GM19324 (cell line): ENCODE measurements around the gene AHI1.
A peak's percentile ranks its signal among the peaks of the same experiment; 100 is the strongest.

Source experiments
- ATAC-seq: cut with Tn5 transposase; IDR thresholded peaks from one replicate; pipeline ENCODE4 v1.9.1; 2021; ENCODE audit warnings: mild to moderate bottlenecking, moderate library complexity; ENCODE audit not compliant: unreplicated experiment, low FRiP score

AHI1 gene

GRCh38 chr6:135497412-135498184 is at the start of gene AHI1:
Gene AHI1 (minus strand): TSS chr6:135497740. CDS start chr6:135492237, 5,503 bp downstream.
- ATAC-seq = peak; percentile 99

- no peak for ATAC-seq
Measured at GRCh38 chr6:135546680-135547418, 49.3 kb upstream of the AHI1 start.

- no peak for ATAC-seq
Measured at GRCh38 chr6:135546206-135546605, 48.7 kb upstream of the AHI1 start.

- no peak for ATAC-seq
Measured at GRCh38 chr6:135540207-135540840, 42.8 kb upstream of the AHI1 start.

- ATAC-seq = no peak
Measured at GRCh38 chr6:135537741-135538301, 40.3 kb upstream of the AHI1 start.

GRCh38 chr6:135535989-135536414 is 38.5 kb upstream of the AHI1 start:
- no peak for ATAC-seq

- no peak for ATAC-seq
Measured at GRCh38 chr6:135534773-135535380, 37.3 kb upstream of the AHI1 start.

GRCh38 chr6:135532559-135532958 is 35.0 kb upstream of the AHI1 start:
- ATAC-seq = no peak

GRCh38 chr6:135531954-135532490 is 34.5 kb upstream of the AHI1 start:
- no peak for ATAC-seq

GRCh38 chr6:135530113-135530512 is 32.6 kb upstream of the AHI1 start:
- no peak for ATAC-seq

GRCh38 chr6:135527960-135528249 is 30.4 kb upstream of the AHI1 start:
- ATAC-seq = no peak

- ATAC-seq = no peak
Measured at GRCh38 chr6:135527116-135527959, 29.8 kb upstream of the AHI1 start.

- ATAC-seq = no peak
Measured at GRCh38 chr6:135525594-135525993, 28.1 kb upstream of the AHI1 start.

- no peak for ATAC-seq
Measured at GRCh38 chr6:135522965-135523692, 25.6 kb upstream of the AHI1 start.

- ATAC-seq = no peak
Measured at GRCh38 chr6:135521431-135521830, 23.9 kb upstream of the AHI1 start.

GRCh38 chr6:135520781-135521180 is 23.2 kb upstream of the AHI1 start:
- no peak for ATAC-seq

- ATAC-seq = no peak
Measured at GRCh38 chr6:135519348-135519747, 21.8 kb upstream of the AHI1 start.

GRCh38 chr6:135517527-135517926 is 20.0 kb upstream of the AHI1 start:
- no peak for ATAC-seq

- ATAC-seq = no peak
Measured at GRCh38 chr6:135514706-135515105, 17.2 kb upstream of the AHI1 start.
